Measurements from ENCODE around the gene MRPS2.

DNA sequence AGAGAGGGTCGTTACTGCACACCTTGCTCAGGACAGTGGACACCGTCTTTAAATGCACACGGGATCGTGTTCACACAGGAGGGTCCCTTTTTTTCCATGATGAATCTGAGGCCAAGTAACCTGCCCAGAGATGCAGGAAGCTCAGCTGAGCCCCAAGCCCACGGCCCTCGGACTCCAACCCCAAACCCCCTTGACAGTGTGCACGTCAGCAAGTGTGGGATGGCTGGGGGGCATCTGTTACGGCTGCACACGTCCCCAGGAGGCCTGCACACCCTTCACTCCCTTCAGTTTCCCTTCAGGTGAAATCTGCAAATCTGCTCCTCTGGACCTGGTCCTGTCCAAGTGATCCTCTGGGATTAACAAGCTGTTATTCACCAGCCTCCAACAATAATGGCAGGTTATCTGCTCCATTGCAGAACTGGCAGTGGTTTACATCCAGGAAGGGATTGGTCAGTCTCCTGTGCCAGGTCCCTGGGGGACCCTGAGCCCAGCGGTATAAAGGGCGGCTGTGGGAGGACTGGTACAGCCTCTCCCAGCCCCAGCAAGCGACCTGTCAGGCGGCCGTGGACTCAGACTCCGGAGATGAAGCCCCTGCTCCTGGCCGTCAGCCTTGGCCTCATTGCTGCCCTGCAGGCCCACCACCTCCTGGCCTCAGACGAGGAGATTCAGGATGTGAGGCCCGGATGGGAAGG lies 20.6 kb downstream of the MRPS2 start, which contains the start of gene LCN1:
- TF ChIP-seq, protein P1, sequence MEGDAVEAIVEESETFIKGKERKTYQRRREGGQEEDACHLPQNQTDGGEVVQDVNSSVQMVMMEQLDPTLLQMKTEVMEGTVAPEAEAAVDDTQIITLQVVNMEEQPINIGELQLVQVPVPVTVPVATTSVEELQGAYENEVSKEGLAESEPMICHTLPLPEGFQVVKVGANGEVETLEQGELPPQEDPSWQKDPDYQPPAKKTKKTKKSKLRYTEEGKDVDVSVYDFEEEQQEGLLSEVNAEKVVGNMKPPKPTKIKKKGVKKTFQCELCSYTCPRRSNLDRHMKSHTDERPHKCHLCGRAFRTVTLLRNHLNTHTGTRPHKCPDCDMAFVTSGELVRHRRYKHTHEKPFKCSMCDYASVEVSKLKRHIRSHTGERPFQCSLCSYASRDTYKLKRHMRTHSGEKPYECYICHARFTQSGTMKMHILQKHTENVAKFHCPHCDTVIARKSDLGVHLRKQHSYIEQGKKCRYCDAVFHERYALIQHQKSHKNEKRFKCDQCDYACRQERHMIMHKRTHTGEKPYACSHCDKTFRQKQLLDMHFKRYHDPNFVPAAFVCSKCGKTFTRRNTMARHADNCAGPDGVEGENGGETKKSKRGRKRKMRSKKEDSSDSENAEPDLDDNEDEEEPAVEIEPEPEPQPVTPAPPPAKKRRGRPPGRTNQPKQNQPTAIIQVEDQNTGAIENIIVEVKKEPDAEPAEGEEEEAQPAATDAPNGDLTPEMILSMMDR (IDR thresholded peaks at IDR 0.05): no peak
- no peak for TF ChIP-seq POLR2A (IDR thresholded peaks at IDR 0.05)
